GM23338 (cell line): Measurements from ENCODE around the gene MCM7.

Source experiments
- CTCF ChIP-seq, 2 experiments: fragments of 200-600 bp in 1 of 2; sonication (generic) in 1 of 2; conservative IDR thresholded peaks; 2 replicates each; pipeline versions ENCODE4 v1.5.1 to v1.6.1; 2016 to 2017; ENCODE audit warnings: antibody characterized with exemption in 2 of 2, low read depth in 2 of 2, mild to moderate bottlenecking in 2 of 2, moderate library complexity in 1 of 2
- EZH2phosphoT487 ChIP-seq: fragments of 200-600 bp; sonication (generic); IDR thresholded peaks from one replicate; pipeline ENCODE4 v1.8.1; 2018; ENCODE audit warnings: antibody characterized with exemption; ENCODE audit not compliant: unreplicated experiment

GRCh38 chr7:100093498-100093897 lies 7.7 kb downstream of the MCM7 start:
- TF ChIP-seq CTCF (conservative IDR thresholded peaks at IDR 0.05; ENCODE audit: low read depth in 2 of 2) (no peak), EZH2phosphoT487 (no peak)
